ENCODE measurements around the gene PRPH. TPM values are rescaled to one million over a fixed set of nuclear protein-coding genes. Genes with fewer than 3 reads are reported as not detected.

The PRPH gene
- total RNA-seq, 3 donors from 2014 or later (not counting 1 experiment from before 2014, with no cell fraction given): not detected

DNA sequence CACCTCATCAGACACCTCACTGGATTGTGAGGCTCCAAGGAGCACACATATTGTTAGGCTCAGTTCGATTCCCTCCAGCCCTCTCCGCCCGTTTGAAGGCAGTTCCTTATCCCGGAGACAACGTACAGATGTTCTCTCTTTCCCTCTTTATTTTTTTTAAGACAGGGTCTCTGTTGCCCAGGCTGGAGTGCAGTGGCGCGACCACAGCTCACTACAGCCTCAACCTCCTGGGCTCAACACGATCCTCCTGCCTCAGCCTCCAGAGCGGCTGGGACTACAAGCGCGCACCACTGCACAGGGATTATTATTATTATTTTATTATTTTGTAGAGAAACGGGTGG is 27.4 kb downstream of the PRPH start:
- Histone ChIP-seq H3K4me3 (ENCODE audit: low read length) (peak overlapping the region; percentile 67), H3K27me3 (ENCODE audit: control insufficient read depth, insufficient read depth, low read length) (no peaks in the 10 kb centered on the region), H3K9me3 (ENCODE audit: control insufficient read depth, insufficient read depth, low read length) (no peaks in the 10 kb centered on the region), H3K4me1 (ENCODE audit: control insufficient read depth, insufficient read depth, low read length) (peaks cover 16% of the 10 kb centered on the region), H3K27ac (ENCODE audit: low read length) (no peak overlapping the region), H3K36me3 (ENCODE audit: control insufficient read depth, insufficient read depth, low read length) (no peaks in the 10 kb centered on the region)
- peaks cover 11 to 18% of the 10 kb centered on the region in 2 donors for H3K4me1 Mint-ChIP-seq
- no peaks in the 10 kb centered on the region for H3K36me3 Mint-ChIP-seq
- DNase-seq (no peak), ATAC-seq (no peak)
- peaks cover 0 to 5% of the 10 kb centered on the region in 2 donors for H3K27me3 Mint-ChIP-seq (ENCODE audit: low read depth in 2 of 2)
- WGBS (ENCODE audit: insufficient coverage): 48% methylated on average over 9 of the region's 12 CpGs
- peak overlapping the region; percentile 89 for H3K4me3 Mint-ChIP-seq
- H3K27ac Mint-ChIP-seq: peak overlapping the region; percentile 77 to 86
- intact Hi-C loops (cut with micrococcal nuclease): loop anchor here (2.0 kb wide), 1 partner anchor 14 kb away; the partner anchor contains the start of gene C1QL4
- no peaks in the 10 kb centered on the region for H3K9me3 Mint-ChIP-seq
- TF ChIP-seq, protein P1, sequence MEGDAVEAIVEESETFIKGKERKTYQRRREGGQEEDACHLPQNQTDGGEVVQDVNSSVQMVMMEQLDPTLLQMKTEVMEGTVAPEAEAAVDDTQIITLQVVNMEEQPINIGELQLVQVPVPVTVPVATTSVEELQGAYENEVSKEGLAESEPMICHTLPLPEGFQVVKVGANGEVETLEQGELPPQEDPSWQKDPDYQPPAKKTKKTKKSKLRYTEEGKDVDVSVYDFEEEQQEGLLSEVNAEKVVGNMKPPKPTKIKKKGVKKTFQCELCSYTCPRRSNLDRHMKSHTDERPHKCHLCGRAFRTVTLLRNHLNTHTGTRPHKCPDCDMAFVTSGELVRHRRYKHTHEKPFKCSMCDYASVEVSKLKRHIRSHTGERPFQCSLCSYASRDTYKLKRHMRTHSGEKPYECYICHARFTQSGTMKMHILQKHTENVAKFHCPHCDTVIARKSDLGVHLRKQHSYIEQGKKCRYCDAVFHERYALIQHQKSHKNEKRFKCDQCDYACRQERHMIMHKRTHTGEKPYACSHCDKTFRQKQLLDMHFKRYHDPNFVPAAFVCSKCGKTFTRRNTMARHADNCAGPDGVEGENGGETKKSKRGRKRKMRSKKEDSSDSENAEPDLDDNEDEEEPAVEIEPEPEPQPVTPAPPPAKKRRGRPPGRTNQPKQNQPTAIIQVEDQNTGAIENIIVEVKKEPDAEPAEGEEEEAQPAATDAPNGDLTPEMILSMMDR (IDR thresholded peaks at IDR 0.05): no peak

DNA sequence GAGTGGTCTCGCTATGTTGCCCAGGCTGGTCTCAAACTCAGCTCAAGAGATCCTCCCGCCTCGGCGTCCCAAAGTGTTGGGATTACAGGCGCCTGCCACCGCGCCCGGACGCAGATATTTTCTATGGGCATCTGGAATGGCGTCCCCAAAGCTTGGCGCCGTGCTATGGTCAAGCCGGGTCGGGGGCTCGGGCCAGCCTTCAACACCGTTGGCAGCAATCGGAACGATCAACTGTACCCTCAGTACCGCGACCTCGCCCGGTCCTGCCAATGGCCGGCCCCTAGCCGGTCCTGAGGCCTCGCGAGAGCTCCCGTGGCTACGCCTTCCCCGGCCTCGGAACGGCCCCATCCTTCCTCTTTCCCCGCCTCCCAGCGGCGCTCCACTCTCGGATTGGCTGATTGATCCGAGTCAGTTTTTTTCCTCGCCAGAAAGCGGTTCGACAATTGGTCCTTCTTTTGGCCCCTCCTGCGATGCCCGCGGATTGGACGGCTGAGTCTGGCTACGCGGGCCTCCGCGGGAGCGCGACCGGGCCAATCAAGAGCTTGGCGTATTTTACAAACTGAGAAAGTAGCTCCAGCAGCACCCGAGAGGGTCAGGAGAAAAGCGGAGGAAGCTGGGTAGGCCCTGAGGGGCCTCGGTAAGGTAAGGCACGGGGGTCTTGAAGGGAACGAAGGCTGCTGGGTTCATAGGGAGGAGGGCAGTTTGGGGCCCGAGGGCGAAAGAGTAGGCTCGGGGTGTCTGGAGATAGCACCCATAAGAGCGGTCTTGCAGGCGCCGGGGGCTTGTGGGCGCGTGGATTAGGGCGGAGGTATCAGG is 28.0 kb downstream of the PRPH start, which contains the start of gene TROAP:
Gene TROAP (plus strand): TSS at position 548 of the 816 bp plus-strand sequence. CDS start 354 bp downstream, outside the sequence.
- no peaks in the 10 kb centered on the region for H3K36me3 ChIP-seq (ENCODE audit: control insufficient read depth, insufficient read depth, low read length)
- Mint-ChIP-seq H3K27ac (peak within 1 kb of the TSS; percentile 77 to 86), H3K9me3 (no peaks in the 10 kb centered on the region), H3K27me3 (ENCODE audit: low read depth in 2 of 2) (peaks cover 0 to 5% of the 10 kb centered on the region in 2 donors), H3K36me3 (no peaks in the 10 kb centered on the region), H3K4me1 (peaks cover 11 to 18% of the 10 kb centered on the region in 2 donors), H3K4me3 (peak within 1 kb of the TSS; percentile 89)
- peak within 1 kb of the TSS; percentile 67 for H3K4me3 ChIP-seq (ENCODE audit: low read length)
- peak within 1 kb of the TSS; percentile 46 for H3K27ac ChIP-seq (ENCODE audit: low read length)
- intact Hi-C loops (cut with micrococcal nuclease): loop anchor here (2.0 kb wide), 1 partner anchor 14 kb away; the partner anchor contains the start of gene C1QL4
- H3K4me1 ChIP-seq (ENCODE audit: control insufficient read depth, insufficient read depth, low read length): peaks cover 16% of the 10 kb centered on the region
- under 1% methylated on average over 65 of the region's 65 CpGs for WGBS (ENCODE audit: insufficient coverage)
- TF ChIP-seq, protein P1 (IDR thresholded peaks at IDR 0.05): no peak
- H3K27me3 ChIP-seq (ENCODE audit: control insufficient read depth, insufficient read depth, low read length): no peaks in the 10 kb centered on the region
- ATAC-seq: peak; percentile 96 to 99 (median 97)
- no peaks in the 10 kb centered on the region for H3K9me3 ChIP-seq (ENCODE audit: control insufficient read depth, insufficient read depth, low read length)
- peak; percentile 94 to 98 for DNase-seq

DNA sequence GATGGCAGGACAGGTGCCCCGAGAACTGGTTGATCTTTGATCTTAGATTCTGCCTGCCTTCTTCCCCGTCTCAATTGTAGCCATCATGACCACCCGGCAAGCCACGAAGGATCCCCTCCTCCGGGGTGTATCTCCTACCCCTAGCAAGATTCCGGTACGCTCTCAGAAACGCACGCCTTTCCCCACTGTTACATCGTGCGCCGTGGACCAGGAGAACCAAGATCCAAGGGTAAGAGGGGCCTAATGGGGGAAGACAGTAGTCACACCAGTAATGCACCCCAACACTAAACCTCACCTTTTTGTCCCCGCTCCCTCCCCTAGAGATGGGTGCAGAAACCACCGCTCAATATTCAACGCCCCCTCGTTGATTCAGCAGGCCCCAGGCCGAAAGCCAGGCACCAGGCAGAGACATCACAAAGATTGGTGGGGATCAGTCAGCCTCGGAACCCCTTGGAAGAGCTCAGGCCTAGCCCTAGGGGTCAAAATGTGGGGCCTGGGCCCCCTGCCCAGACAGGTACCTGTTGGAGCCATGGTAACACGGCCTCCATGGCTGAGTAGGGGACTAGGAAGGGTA is 28.7 kb downstream of the PRPH start:
- no peaks in the 10 kb centered on the region for H3K27me3 ChIP-seq (ENCODE audit: control insufficient read depth, insufficient read depth, low read length)
- H3K4me3 ChIP-seq (ENCODE audit: low read length): peak overlapping the region; percentile 67
- 15% methylated on average over 19 of the region's 19 CpGs for WGBS (ENCODE audit: insufficient coverage)
- peaks cover 11 to 18% of the 10 kb centered on the region in 2 donors for H3K4me1 Mint-ChIP-seq
- peak overlapping the region; percentile 77 to 86 for H3K27ac Mint-ChIP-seq
- intact Hi-C loops (cut with micrococcal nuclease): loop anchor here (2.0 kb wide), 1 partner anchor 13 kb away; the partner anchor contains the start of gene C1QL4
- H3K36me3 Mint-ChIP-seq: no peaks in the 10 kb centered on the region
- ATAC-seq (no peak), DNase-seq (no peak)
- H3K9me3 Mint-ChIP-seq: no peaks in the 10 kb centered on the region
- peaks cover 0 to 5% of the 10 kb centered on the region in 2 donors for H3K27me3 Mint-ChIP-seq (ENCODE audit: low read depth in 2 of 2)
- H3K4me3 Mint-ChIP-seq: peak overlapping the region; percentile 89
- no peaks in the 10 kb centered on the region for H3K9me3 ChIP-seq (ENCODE audit: control insufficient read depth, insufficient read depth, low read length)
- no peak overlapping the region for H3K27ac ChIP-seq (ENCODE audit: low read length)
- H3K4me1 ChIP-seq (ENCODE audit: control insufficient read depth, insufficient read depth, low read length): peaks cover 16% of the 10 kb centered on the region
- TF ChIP-seq, protein P1 (IDR thresholded peaks at IDR 0.05): no peak
- H3K36me3 ChIP-seq (ENCODE audit: control insufficient read depth, insufficient read depth, low read length): no peaks in the 10 kb centered on the region
